Psoas muscle (tissue), 8 donors: ENCODE measurements around the gene CFAP206. TPM values are rescaled to one million over a fixed set of nuclear protein-coding genes. Genes with fewer than 3 reads are reported as not detected.
A peak's percentile ranks its signal among the peaks of the same experiment; 100 is the strongest.

Source experiments
- ATAC-seq, 4 donors: fragments of 200-7000 bp; cut with Tn5 transposase; one replicate each; pipeline ENCODE4 v1.9.1; 2020; ENCODE audit warnings: moderate library complexity in 3 of 4, mild to moderate bottlenecking in 2 of 4
- DNase-seq, 2 donors: peaks; one replicate each; pipeline ENCODE4 v3.0.0-alpha.2; 2020
- H3K27ac ChIP-seq: fragments of 200-600 bp; one replicate; pipeline ENCODE4 v1.8.0; 2022
- H3K27me3 ChIP-seq, 3 donors: fragments of 200-600 bp in 1 of 3; one replicate each; pipeline versions ENCODE4 v1.6.1 to v1.8.0; 2013 to 2022; ENCODE audit warnings: low read length in 2 of 3, mild to moderate bottlenecking in 2 of 3, moderate library complexity in 1 of 3; ENCODE audit not compliant: insufficient read depth in 3 of 3
- H3K36me3 ChIP-seq, 2 donors: fragments of 200-600 bp in 1 of 2; one replicate each; pipeline versions ENCODE4 v1.6.1 to v1.8.0; 2013 to 2022; ENCODE audit warnings: low read depth in 1 of 2, mild to moderate bottlenecking in 1 of 2, moderate library complexity in 1 of 2; ENCODE audit not compliant: insufficient read depth in 1 of 2
- H3K4me1 ChIP-seq: fragments of 200-600 bp; one replicate; pipeline ENCODE4 v1.8.0; 2022
- H3K4me3 ChIP-seq: fragments of 200-600 bp; one replicate; pipeline ENCODE4 v1.8.0; 2022; ENCODE audit warnings: mild to moderate bottlenecking
- H3K9me3 ChIP-seq: fragments of 200-600 bp; one replicate; pipeline ENCODE4 v1.8.0; 2022
- CTCF ChIP-seq: fragments of 200-600 bp; IDR thresholded peaks from one replicate; pipeline ENCODE4 v1.8.0; 2022; ENCODE audit warnings: antibody characterized with exemption
- WGBS, 3 donors: extraction: QIAGEN DNeasy Blood & Tissue Kit; methylation state at CpG; one replicate each; pipeline versions ENCODE4 v1.1.6 to v1.1.7; 2013; 5-methylcytosine and 5-hydroxymethylcytosine counted together
- intact Hi-C, 2 donors: fragments of 100-400 bp; cut with DNase I; formaldehyde crosslinking; loops; one replicate each; pipeline versions ENCODE4 v1.11.0 to v1.14.2; 2022
- polyA plus RNA-seq, 3 donors: library from polyadenylated mRNA; stranded (reverse); fragments of 200-250 nt; gene quantifications; one replicate each; pipeline ENCODE4 v1.2.3, GENCODE V29; 2013
- total RNA-seq, 4 donors: library from RNA; stranded (reverse); fragmentation: NEBNext Ultra II Directional in 2 of 4; extraction: Animal tissue kit (Norgen Biotek cat#: 25700) in 2 of 4; gene quantifications; one replicate each; pipeline versions ENCODE4 v1.2.1 to v1.2.4, GENCODE V29; 2021 to 2023
- donor health status: healthy with polysubstance abuse.
- donor health status: DM: no; HTN: no; CAD: no; lungs with moderate emphysema.
- donor health status: Bipolar disorder and iron deficiency.
- donor health status: healthy.
- donor health status: DM: yes; HTN: yes; CAD: no.
- donor health status: DM: no; HTN: no; CAD: no.
- donor health status: DM: no; HTN: no; CAD: no.
- donor health status: DM: yes; HTN: yes; CAD: no.

CFAP206 gene
- total and polyA plus RNA-seq, 7 donors, result 0.10 to 0.70 (median 0.10) TPM; not detected in 4

GRCh38 chr6:87395431-87395830, 12.3 kb upstream of the CFAP206 start:
- intact Hi-C loops, result no loop called here
- DNase-seq, result no peak
- no peak for TF ChIP-seq CTCF
- no peak for ATAC-seq
- WGBS, 3 donors, result 77 to 84% (median 79%) methylated on average over 2 of the region's 2 CpGs
- Histone ChIP-seq H3K4me1 (no peaks in the 10 kb centered on the region), H3K9me3 (no peaks in the 10 kb centered on the region), H3K4me3 (no peak overlapping the region), H3K27me3 (no peaks in the 10 kb centered on the region), H3K27ac (no peak overlapping the region), H3K36me3 (no peaks in the 10 kb centered on the region)

- intact Hi-C loops, result no loop called here
- Histone ChIP-seq H3K4me3 (no peak overlapping the region), H3K4me1 (no peaks in the 10 kb centered on the region), H3K27me3 (no peaks in the 10 kb centered on the region), H3K36me3 (no peaks in the 10 kb centered on the region), H3K9me3 (no peaks in the 10 kb centered on the region), H3K27ac (no peak overlapping the region)
- DNase-seq (no peak), ATAC-seq (no peak)
- TF ChIP-seq CTCF, result no peak
- WGBS, 3 donors, result 69 to 78% (median 75%) methylated on average over 10 of the region's 10 CpGs
These were observed 11.0 kb upstream of the CFAP206 start for GRCh38 chr6:87396595-87397392.

- 62 to 89% (median 74%) methylated on average over 1 of the region's 1 CpG for WGBS, 3 donors
- H3K9me3 ChIP-seq, result no peaks in the 10 kb centered on the region
- H3K36me3 ChIP-seq, result no peaks in the 10 kb centered on the region
- DNase-seq (no peak), ATAC-seq (no peak)
- no peaks in the 10 kb centered on the region for H3K4me1 ChIP-seq
- intact Hi-C loops, result no loop called here
- TF ChIP-seq CTCF, result no peak
- H3K27ac ChIP-seq, result no peak overlapping the region
- H3K4me3 ChIP-seq, result no peak overlapping the region
- H3K27me3 ChIP-seq, result no peaks in the 10 kb centered on the region
These were observed 10.1 kb upstream of the CFAP206 start for GRCh38 chr6:87397656-87398055.

GRCh38 chr6:87401832-87402231, 5.9 kb upstream of the CFAP206 start:
- 79 to 83% (median 81%) methylated on average over 3 of the region's 3 CpGs for WGBS, 3 donors
- TF ChIP-seq CTCF, result no peak
- no peaks in the 10 kb centered on the region for H3K36me3 ChIP-seq
- ATAC-seq, result no peak
- DNase-seq, result no peak
- intact Hi-C loops, result no loop called here
- no peaks in the 10 kb centered on the region for H3K9me3 ChIP-seq
- no peaks in the 10 kb centered on the region for H3K27me3 ChIP-seq
- no peaks in the 10 kb centered on the region for H3K4me1 ChIP-seq
- H3K4me3 ChIP-seq, result no peak overlapping the region
- H3K27ac ChIP-seq, result no peak overlapping the region

GRCh38 chr6:87407561-87407900, 241 bp upstream of the CFAP206 start:
- Histone ChIP-seq H3K9me3 (no peaks in the 10 kb centered on the region), H3K4me3 (peak overlapping the region; percentile 80), H3K27ac (peak overlapping the region; percentile 62), H3K36me3 (no peaks in the 10 kb centered on the region), H3K4me1 (peaks cover 3% of the 10 kb centered on the region), H3K27me3 (no peaks in the 10 kb centered on the region)
- intact Hi-C loops, result loop anchor here in 1 of 2 donors (5.0 kb wide), 1 partner anchor 65 kb away; the partner anchor contains the start of gene SLC35A1
- WGBS, 3 donors, result 0% methylated on average over 10 of the region's 10 CpGs
- ATAC-seq (peak; percentile 16 to 47 (median 21)), DNase-seq (no peak)
- no peak for TF ChIP-seq CTCF
